Keratinocyte (primary cell): Measurements from ENCODE around the gene ASNSD1. TPM values are rescaled to one million over a fixed set of nuclear protein-coding genes. Genes with fewer than 3 reads are reported as not detected.
A peak's percentile ranks its signal among the peaks of the same experiment; 100 is the strongest.

ENCODE experiments used
- DNase-seq: peaks from one replicate; pipeline ENCODE4 v3.0.0-alpha.2; 2011; ENCODE audit warnings: low read depth, missing footprints, low spot score
- FAIRE-seq: peaks from 2 replicates; lab custom pipeline; 2011; peaks lifted over from hg19 to GRCh38; lab: Jason Lieb, UNC
- H2AFZ ChIP-seq: 2 replicates; pipeline ENCODE4 v1.6.0; 2012; ENCODE audit warnings: low read length, control low read depth, inconsistent platforms; ENCODE audit not compliant: control insufficient read depth
- H3K27ac ChIP-seq: 2 replicates; pipeline ENCODE4 v1.5.1; 2011; ENCODE audit warnings: low read length; ENCODE audit not compliant: control insufficient read depth, insufficient read depth
- H3K27me3 ChIP-seq: 3 replicates; pipeline ENCODE4 v1.6.0; 2011; ENCODE audit warnings: low read length; ENCODE audit not compliant: control insufficient read depth, insufficient read depth; ENCODE audit errors: extremely low read depth
- H3K36me3 ChIP-seq, 2 experiments: 2 replicates in 1 of 2; 3 replicates in 1 of 2; pipeline ENCODE4 v1.5.1; 2011; ENCODE audit warnings: low read length in 2 of 2, mild to moderate bottlenecking in 1 of 2; ENCODE audit not compliant: control insufficient read depth in 2 of 2, insufficient read depth in 2 of 2; ENCODE audit errors: extremely low read depth in 1 of 2
- H3K4me1 ChIP-seq: 3 replicates; pipeline ENCODE4 v1.5.1; 2011; ENCODE audit warnings: low read length; ENCODE audit not compliant: control insufficient read depth, insufficient read depth; ENCODE audit errors: extremely low read depth
- H3K4me2 ChIP-seq: 3 replicates; pipeline ENCODE4 v1.6.0; 2011; ENCODE audit warnings: low read depth, low read length; ENCODE audit not compliant: control insufficient read depth, insufficient read depth; ENCODE audit errors: extremely low read depth
- H3K4me3 ChIP-seq, 3 experiments: fragments of 200-600 bp in 1 of 3; sonication (generic) in 1 of 3; 2 replicates in 2 of 3; 3 replicates in 1 of 3; pipeline ENCODE4 v1.5.1; 2011 to 2016; ENCODE audit warnings: low read length in 3 of 3, mild to moderate bottlenecking in 3 of 3, control low read depth in 2 of 3, inconsistent platforms in 1 of 3, low read depth in 1 of 3, mixed read lengths in 1 of 3, mixed run types in 1 of 3, moderate library complexity in 1 of 3; ENCODE audit not compliant: control insufficient read depth in 2 of 3, insufficient read depth in 2 of 3; ENCODE audit errors: extremely low read depth in 1 of 3
- H3K79me2 ChIP-seq: 2 replicates; pipeline ENCODE4 v1.6.0; 2012; ENCODE audit warnings: low read length; ENCODE audit not compliant: control insufficient read depth, insufficient read depth
- H3K9ac ChIP-seq: 3 replicates; pipeline ENCODE4 v1.6.0; 2011; ENCODE audit warnings: low read length; ENCODE audit not compliant: control insufficient read depth, insufficient read depth; ENCODE audit errors: extremely low read depth
- H3K9me1 ChIP-seq: 3 replicates; pipeline ENCODE4 v1.6.0; 2011; ENCODE audit warnings: low read length; ENCODE audit not compliant: control insufficient read depth, insufficient read depth; ENCODE audit errors: extremely low read depth
- H3K9me3 ChIP-seq: 2 replicates; pipeline ENCODE4 v1.5.1; 2012; ENCODE audit warnings: low read depth, low read length; ENCODE audit not compliant: control insufficient read depth
- H4K20me1 ChIP-seq: 3 replicates; pipeline ENCODE4 v1.6.0; 2011; ENCODE audit warnings: low read length; ENCODE audit not compliant: control insufficient read depth, insufficient read depth; ENCODE audit errors: extremely low read depth
- CTCF ChIP-seq, 3 experiments: IDR thresholded peaks in 1 of 3; conservative IDR thresholded peaks in 1 of 3; optimal IDR thresholded peaks in 1 of 3; 2 replicates in 2 of 3; 3 replicates in 1 of 3; pipeline versions ENCODE3 to v1.5.1; 2011; ENCODE audit warnings: low read length in 3 of 3, mild to moderate bottlenecking in 3 of 3, moderate library complexity in 2 of 3, control low read depth in 1 of 3, inconsistent platforms in 1 of 3; ENCODE audit not compliant: insufficient read depth in 2 of 3; ENCODE audit errors: extremely low read depth in 1 of 3
- EZH2 ChIP-seq: IDR thresholded peaks from one replicate; pipeline ENCODE4 v1.6.1; 2012; ENCODE audit warnings: inconsistent platforms, mild to moderate bottlenecking, low read length, moderate library complexity
- dilution Hi-C: fragments of 300-500 bp; cut with MboI; formaldehyde crosslinking; loops from one replicate; pipeline ENCODE4 v1.7.0; 2020; ENCODE audit warnings: low sequenced_read_pairs; ENCODE audit not compliant: extremely low pct_ligation_motif_present
- polyA plus RNA-seq, 5 experiments: library from polyadenylated mRNA; depleted of rRNA in 3 of 5; stranded (reverse) in 3 of 5; stranded (forward) in 1 of 5; unstranded in 1 of 5; fragments of >200 nt; gene quantifications; 1 replicate in 1 of 5; 2 replicates in 3 of 5; 3 replicates in 1 of 5; pipeline versions ENCODE4 v1.2.1 to v1.2.3, GENCODE V29; 2011 to 2012; ENCODE audit warnings: missing spikeins in 2 of 5, low read depth in 1 of 5, low replicate concordance in 1 of 5

Gene ASNSD1
- polyA plus RNA-seq, 1 donor (not counting 4 experiments of a cell fraction or from before 2014, with no cell fraction given): 40.0 TPM

GRCh38 chr2:189628817-189629530 is 32.3 kb upstream of the ASNSD1 start:
- dilution Hi-C loops: loop anchor here (25.0 kb wide), 1 partner anchor 167 kb away; no protein-coding TSS in a partner anchor
- Histone ChIP-seq H3K9me1 (no peaks in the 10 kb centered on the region), H4K20me1 (no peaks in the 10 kb centered on the region), H3K4me3 (no peak overlapping the region), H3K36me3 (no peaks in the 10 kb centered on the region), H3K9me3 (no peaks in the 10 kb centered on the region), H3K4me2 (no peak overlapping the region), H3K79me2 (no peaks in the 10 kb centered on the region), H3K27me3 (no peaks in the 10 kb centered on the region), H2AFZ (no peak overlapping the region), H3K27ac (no peak overlapping the region), H3K9ac (no peak overlapping the region), H3K4me1 (no peaks in the 10 kb centered on the region)
- TF ChIP-seq CTCF (optimal IDR thresholded peaks at IDR 0.05 in 1 of 3, IDR thresholded peaks at IDR 0.05 in 1 of 3, conservative IDR thresholded peaks at IDR 0.05 in 1 of 3; ENCODE audit: extremely low read depth in 1 of 3, insufficient read depth in 2 of 3, low read length in 3 of 3) (peak in 1 of 3 experiments; percentile 42), EZH2 (no peak)
- DNase-seq (no peak), FAIRE-seq (no peak)

- Histone ChIP-seq H3K4me1 (no peaks in the 10 kb centered on the region), H3K4me3 (no peak overlapping the region), H2AFZ (no peak overlapping the region), H3K9ac (no peak overlapping the region), H3K36me3 (no peaks in the 10 kb centered on the region), H3K9me1 (no peaks in the 10 kb centered on the region), H3K79me2 (no peaks in the 10 kb centered on the region), H3K27me3 (no peaks in the 10 kb centered on the region), H3K4me2 (no peak overlapping the region), H3K27ac (no peak overlapping the region), H4K20me1 (no peaks in the 10 kb centered on the region), H3K9me3 (no peaks in the 10 kb centered on the region)
- dilution Hi-C loops: loop anchor here (25.0 kb wide), 1 partner anchor 167 kb away; no protein-coding TSS in a partner anchor
- DNase-seq: no peak
- FAIRE-seq: no peak
- no peak for TF ChIP-seq CTCF (optimal IDR thresholded peaks at IDR 0.05 in 1 of 3, IDR thresholded peaks at IDR 0.05 in 1 of 3, conservative IDR thresholded peaks at IDR 0.05 in 1 of 3; ENCODE audit: extremely low read depth in 1 of 3, insufficient read depth in 2 of 3, low read length in 3 of 3)
- no peak for TF ChIP-seq EZH2
Observed at GRCh38 chr2:189629531-189630453, 31.5 kb upstream of the ASNSD1 start.
